Measurements from ENCODE around the gene PSORS1C1. TPM values are rescaled to one million over a fixed set of nuclear protein-coding genes. Genes with fewer than 3 reads are reported as not detected.
"Not testable (repeated sequence)": the region's sequence is repeated elsewhere in the genome, so short reads cannot be mapped to it uniquely, and the experiment has no call there.

The PSORS1C1 gene
- total and polyA plus RNA-seq, 9 donors, result 0.22 to 1.4 (median 0.71) TPM

DNA sequence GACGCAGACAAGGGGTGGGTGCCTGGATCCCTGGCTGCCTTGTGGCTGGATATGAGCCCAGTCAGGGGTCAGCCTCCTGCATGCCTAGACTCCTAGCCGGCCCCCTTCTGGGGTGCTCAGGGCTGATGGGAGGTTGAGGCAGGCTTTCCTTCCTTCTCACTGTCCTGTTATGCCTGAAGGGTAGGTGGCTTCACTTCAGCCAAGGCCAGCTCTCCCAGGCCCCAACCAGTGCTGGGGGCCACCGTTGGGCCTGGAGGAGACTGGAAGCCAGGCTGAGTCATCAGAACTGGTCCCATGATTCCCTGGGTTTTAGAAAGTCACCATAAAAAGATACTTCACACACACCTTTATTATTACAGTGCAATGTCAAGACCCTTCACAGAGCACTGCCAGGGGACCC, 58.8 kb downstream of the PSORS1C1 start:
- H3K27ac ChIP-seq (ENCODE audit: low read length), result no peak overlapping the region
- WGBS (ENCODE audit: insufficient coverage), result 72% methylated on average over 3 of the region's 3 CpGs
- H3K36me3 ChIP-seq (ENCODE audit: control insufficient read depth, insufficient read depth, low read length), result no peaks in the 10 kb centered on the region
- peaks cover 13% of the 10 kb centered on the region for H3K4me1 ChIP-seq (ENCODE audit: control insufficient read depth, insufficient read depth, low read length)
- no peak for DNase-seq
- no peak overlapping the region for H3K4me3 ChIP-seq (ENCODE audit: low read length)
- no peaks in the 10 kb centered on the region for H3K9me3 ChIP-seq (replicated peaks; ENCODE audit: control insufficient read depth, low read depth, low read length)
- peaks cover 10% of the 10 kb centered on the region for H3K27me3 ChIP-seq (ENCODE audit: control insufficient read depth, insufficient read depth, low read length)

DNA sequence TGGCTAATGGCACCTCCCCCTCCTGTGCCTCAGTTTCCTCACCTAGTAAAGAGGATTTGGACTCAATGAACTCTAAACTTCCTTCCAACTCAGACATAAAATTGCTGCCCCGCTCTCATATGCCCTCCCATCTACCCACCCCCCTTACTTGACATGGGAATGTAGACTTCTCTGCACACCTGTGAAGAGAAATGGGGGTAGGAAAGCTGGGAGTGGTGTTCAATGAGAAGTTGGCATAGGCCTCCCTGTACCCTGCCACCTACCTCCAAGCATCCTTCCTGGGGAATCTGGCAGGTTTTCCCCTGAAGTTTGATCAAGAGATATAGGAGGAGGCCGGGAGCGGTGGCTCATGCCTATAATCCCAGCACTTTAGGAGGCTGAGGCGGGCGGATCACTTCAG, 59.8 kb downstream of the PSORS1C1 start:
- Histone ChIP-seq H3K36me3 (ENCODE audit: control insufficient read depth, insufficient read depth, low read length) (no peaks in the 10 kb centered on the region), H3K9me3 (replicated peaks; ENCODE audit: control insufficient read depth, low read depth, low read length) (no peaks in the 10 kb centered on the region), H3K27me3 (ENCODE audit: control insufficient read depth, insufficient read depth, low read length) (peaks cover 10% of the 10 kb centered on the region), H3K4me1 (ENCODE audit: control insufficient read depth, insufficient read depth, low read length) (peaks cover 13% of the 10 kb centered on the region), H3K27ac (ENCODE audit: low read length) (no peak overlapping the region), H3K4me3 (ENCODE audit: low read length) (no peak overlapping the region)
- DNase-seq, result no peak
- WGBS (ENCODE audit: insufficient coverage), result 88% methylated on average over 3 of the region's 5 CpGs

DNA sequence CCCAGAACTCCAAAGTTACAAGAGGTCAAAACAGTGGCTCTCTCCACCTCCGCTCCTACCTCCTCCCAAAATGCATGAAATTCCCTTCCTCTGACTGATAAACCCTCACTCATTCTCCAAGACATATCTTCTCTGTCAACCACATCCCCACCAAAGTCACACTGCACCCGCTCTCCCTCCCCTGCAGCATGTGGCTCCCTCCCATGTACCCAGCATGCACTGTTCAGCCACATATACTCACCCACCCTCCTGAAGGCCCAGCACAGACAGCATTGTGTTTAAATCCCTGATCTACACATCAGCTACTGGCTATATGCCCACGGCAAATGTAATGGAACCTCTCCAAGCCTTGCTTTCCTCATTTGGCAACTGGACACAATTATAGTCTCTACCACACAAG, 61.4 kb downstream of the PSORS1C1 start:
- Histone ChIP-seq H3K4me1 (ENCODE audit: control insufficient read depth, insufficient read depth, low read length) (peaks cover 13% of the 10 kb centered on the region), H3K9me3 (replicated peaks; ENCODE audit: control insufficient read depth, low read depth, low read length) (no peaks in the 10 kb centered on the region), H3K36me3 (ENCODE audit: control insufficient read depth, insufficient read depth, low read length) (no peaks in the 10 kb centered on the region), H3K4me3 (ENCODE audit: low read length) (no peak overlapping the region), H3K27ac (ENCODE audit: low read length) (peak overlapping the region; percentile 29), H3K27me3 (ENCODE audit: control insufficient read depth, insufficient read depth, low read length) (peaks cover 3% of the 10 kb centered on the region)
- 75% methylated on average over 2 of the region's 3 CpGs for WGBS (ENCODE audit: insufficient coverage)
- peak; percentile 61 for DNase-seq

DNA sequence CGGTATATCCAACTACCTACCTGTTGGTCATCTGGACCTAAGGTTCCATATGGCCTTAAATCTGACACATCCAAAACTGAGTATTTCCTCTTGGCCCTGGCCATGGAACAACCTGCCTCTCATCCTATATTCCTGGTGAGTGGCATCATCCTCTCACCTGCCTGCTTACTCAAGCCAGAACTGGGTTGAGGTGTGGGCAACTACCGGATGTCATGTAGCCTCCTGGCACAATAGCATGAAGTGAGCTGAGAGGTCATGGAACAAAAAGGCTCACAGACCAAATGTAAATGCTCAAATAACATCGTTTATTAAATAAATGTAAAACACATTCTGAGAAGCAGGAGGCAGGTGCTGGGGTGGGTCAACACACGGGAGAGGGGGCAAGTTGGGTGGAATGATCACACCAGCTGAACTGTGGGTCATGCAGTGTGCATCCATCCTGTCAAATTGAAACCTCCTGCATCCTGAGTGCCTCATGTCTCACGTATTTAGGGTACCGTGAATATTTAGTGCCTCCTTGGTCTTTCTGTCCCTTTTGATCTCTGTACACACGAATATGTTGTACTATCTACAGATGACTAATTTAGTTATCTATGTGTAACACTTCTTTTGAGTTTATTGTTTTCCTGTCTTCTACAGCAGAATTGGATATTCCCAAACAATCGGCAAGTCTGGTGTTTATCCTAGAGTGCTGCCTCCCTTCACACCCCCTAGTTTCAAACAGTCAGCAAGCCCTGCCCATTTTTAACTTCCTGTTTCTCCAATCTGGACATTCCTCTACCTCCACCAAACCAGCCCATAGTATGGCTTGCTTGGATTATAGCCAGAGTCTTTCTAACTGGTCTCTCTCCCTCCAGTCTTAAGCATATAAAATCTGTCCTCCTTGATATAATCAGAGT, 63.8 kb downstream of the PSORS1C1 start:
- Histone ChIP-seq H3K9me3 (replicated peaks; ENCODE audit: control insufficient read depth, low read depth, low read length) (no peaks in the 10 kb centered on the region), H3K27me3 (ENCODE audit: control insufficient read depth, insufficient read depth, low read length) (no peaks in the 10 kb centered on the region), H3K36me3 (ENCODE audit: control insufficient read depth, insufficient read depth, low read length) (no peaks in the 10 kb centered on the region), H3K4me1 (ENCODE audit: control insufficient read depth, insufficient read depth, low read length) (peaks cover 13% of the 10 kb centered on the region), H3K4me3 (ENCODE audit: low read length) (no peak overlapping the region), H3K27ac (ENCODE audit: low read length) (no peak overlapping the region)
- no peak for DNase-seq
- WGBS (ENCODE audit: insufficient coverage), result 49% methylated on average over 3 of the region's 8 CpGs

DNA sequence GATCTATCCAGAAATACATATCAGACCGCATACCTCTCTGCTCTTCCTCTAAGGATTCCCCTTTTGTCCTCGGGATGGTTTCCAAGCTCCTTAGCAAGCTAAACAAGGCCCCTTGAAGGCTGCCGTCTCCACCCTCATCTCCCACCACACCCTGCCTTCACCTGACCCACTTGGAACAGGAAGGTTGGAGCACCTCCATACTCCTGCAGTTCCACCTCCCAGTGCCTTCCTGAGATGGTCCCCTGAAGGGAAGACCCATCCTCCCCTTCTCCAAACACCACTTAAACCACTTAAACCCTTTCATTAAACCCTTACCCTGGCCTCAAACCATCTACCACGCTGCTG, 64.4 kb downstream of the PSORS1C1 start:
- Histone ChIP-seq H3K4me3 (ENCODE audit: low read length) (no peak overlapping the region), H3K9me3 (replicated peaks; ENCODE audit: control insufficient read depth, low read depth, low read length) (no peaks in the 10 kb centered on the region), H3K27me3 (ENCODE audit: control insufficient read depth, insufficient read depth, low read length) (no peaks in the 10 kb centered on the region), H3K27ac (ENCODE audit: low read length) (no peak overlapping the region), H3K4me1 (ENCODE audit: control insufficient read depth, insufficient read depth, low read length) (peaks cover 13% of the 10 kb centered on the region), H3K36me3 (ENCODE audit: control insufficient read depth, insufficient read depth, low read length) (no peaks in the 10 kb centered on the region)
- WGBS (ENCODE audit: insufficient coverage), result 66% methylated on average over 4 of the region's 4 CpGs
- DNase-seq, result no peak

DNA sequence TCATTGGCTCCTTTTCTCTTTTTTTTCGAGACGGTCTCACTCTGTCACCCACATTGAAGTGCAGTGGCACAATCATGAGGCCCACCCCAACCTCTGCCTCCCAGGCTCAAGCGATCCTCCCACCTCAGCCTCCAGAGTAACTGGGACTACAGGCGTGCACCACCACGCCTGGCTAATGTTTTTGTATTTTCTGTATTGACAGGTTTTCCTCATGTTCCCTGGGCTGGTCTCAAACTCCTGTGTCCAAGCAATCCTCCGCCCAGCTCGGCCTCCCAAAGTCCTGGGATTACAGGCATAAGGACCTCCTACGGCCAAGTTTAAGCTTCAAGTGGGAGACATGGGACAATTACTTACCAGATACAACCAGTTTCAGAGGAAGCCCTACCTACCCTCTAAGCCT, 65.3 kb downstream of the PSORS1C1 start:
- WGBS (ENCODE audit: insufficient coverage), result 92% methylated on average over 5 of the region's 8 CpGs
- H3K4me1 ChIP-seq (ENCODE audit: control insufficient read depth, insufficient read depth, low read length), result peaks cover 13% of the 10 kb centered on the region
- H3K9me3 ChIP-seq (replicated peaks; ENCODE audit: control insufficient read depth, low read depth, low read length), result no peaks in the 10 kb centered on the region
- H3K27me3 ChIP-seq (ENCODE audit: control insufficient read depth, insufficient read depth, low read length), result no peaks in the 10 kb centered on the region
- DNase-seq, result no peak
- no peak overlapping the region for H3K27ac ChIP-seq (ENCODE audit: low read length)
- H3K36me3 ChIP-seq (ENCODE audit: control insufficient read depth, insufficient read depth, low read length), result no peaks in the 10 kb centered on the region
- H3K4me3 ChIP-seq (ENCODE audit: low read length), result no peak overlapping the region

DNA sequence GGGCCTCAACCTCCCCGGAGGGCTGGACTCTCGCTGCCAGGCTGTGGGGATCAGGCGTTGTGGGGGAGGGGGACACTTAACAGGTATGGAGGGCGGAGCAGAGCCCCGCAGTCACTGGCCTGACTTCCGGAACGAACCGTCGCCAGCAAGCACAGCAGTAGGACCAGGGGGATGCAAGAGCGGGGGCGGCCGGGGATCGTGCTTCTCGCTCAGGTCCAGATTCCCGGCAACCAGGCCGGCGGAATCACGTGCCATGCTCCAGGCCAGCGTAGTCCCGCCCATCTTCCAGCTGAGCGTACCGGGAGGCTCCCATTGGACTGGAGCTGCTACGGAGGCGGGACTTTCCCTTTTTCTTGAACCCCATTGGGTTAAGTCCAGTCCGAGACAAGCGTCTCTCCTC, 65.9 kb downstream of the PSORS1C1 start:
- Histone ChIP-seq H3K27ac (ENCODE audit: low read length) (no peak overlapping the region), H3K27me3 (ENCODE audit: control insufficient read depth, insufficient read depth, low read length) (no peaks in the 10 kb centered on the region), H3K9me3 (replicated peaks; ENCODE audit: control insufficient read depth, low read depth, low read length) (no peaks in the 10 kb centered on the region), H3K4me1 (ENCODE audit: control insufficient read depth, insufficient read depth, low read length) (peaks cover 6% of the 10 kb centered on the region), H3K4me3 (ENCODE audit: low read length) (peak overlapping the region; percentile 18), H3K36me3 (ENCODE audit: control insufficient read depth, insufficient read depth, low read length) (no peaks in the 10 kb centered on the region)
- 57% methylated on average over 19 of the region's 26 CpGs for WGBS (ENCODE audit: insufficient coverage)
- peak; percentile 83 for DNase-seq

DNA sequence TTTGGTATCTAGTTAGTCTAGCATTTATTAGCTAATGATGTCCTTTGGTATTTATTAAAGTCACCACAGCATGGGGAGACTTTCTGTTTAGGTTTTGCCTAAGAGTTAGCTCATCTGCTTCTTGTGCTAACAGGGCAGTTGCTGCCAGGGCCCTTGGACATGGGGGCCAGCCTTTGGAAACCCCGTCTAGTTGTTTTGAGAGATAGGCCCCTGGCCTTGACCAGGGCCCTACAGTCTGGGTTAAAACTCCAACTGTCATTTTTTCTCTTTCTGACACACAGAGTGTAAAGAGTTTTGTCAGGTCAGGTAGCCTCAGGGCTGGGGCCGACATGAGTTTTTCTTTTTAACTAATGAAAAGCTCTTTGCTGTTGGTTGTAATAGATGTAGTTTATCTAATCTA, 68.7 kb downstream of the PSORS1C1 start:
- DNase-seq; H3K36me3 ChIP-seq (ENCODE audit: control insufficient read depth, insufficient read depth, low read length); H3K27ac ChIP-seq (ENCODE audit: low read length); H3K4me3 ChIP-seq (ENCODE audit: low read length); H3K4me1 ChIP-seq (ENCODE audit: control insufficient read depth, insufficient read depth, low read length); H3K9me3 ChIP-seq (replicated peaks; ENCODE audit: control insufficient read depth, low read depth, low read length); H3K27me3 ChIP-seq (ENCODE audit: control insufficient read depth, insufficient read depth, low read length): not testable (repeated sequence)
- 83% methylated on average over 1 of the region's 2 CpGs for WGBS (ENCODE audit: insufficient coverage)

DNA sequence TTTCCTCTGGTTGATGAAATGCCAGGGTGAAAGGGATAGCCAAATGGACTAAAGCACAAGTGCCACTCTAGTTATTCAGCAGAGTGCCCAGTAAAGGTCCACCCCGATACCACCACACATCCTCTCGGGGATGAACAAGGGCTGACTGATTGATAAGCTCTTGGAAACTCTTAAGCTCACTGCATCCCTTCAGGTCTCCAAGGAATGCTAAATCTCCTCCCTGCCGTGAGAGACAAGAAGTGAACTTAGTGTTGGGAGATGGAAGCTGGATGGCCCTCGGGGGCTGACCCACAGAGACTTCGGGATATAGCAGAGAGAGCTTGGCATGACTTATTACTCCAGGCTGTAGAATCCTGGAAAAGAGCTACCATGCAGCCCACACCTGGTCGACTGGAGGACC, 69.3 kb downstream of the PSORS1C1 start:
- H3K27me3 ChIP-seq (ENCODE audit: control insufficient read depth, insufficient read depth, low read length); H3K27ac ChIP-seq (ENCODE audit: low read length); DNase-seq; H3K36me3 ChIP-seq (ENCODE audit: control insufficient read depth, insufficient read depth, low read length); H3K4me3 ChIP-seq (ENCODE audit: low read length); H3K4me1 ChIP-seq (ENCODE audit: control insufficient read depth, insufficient read depth, low read length); H3K9me3 ChIP-seq (replicated peaks; ENCODE audit: control insufficient read depth, low read depth, low read length): not testable (repeated sequence)
- 52% methylated on average over 3 of the region's 6 CpGs for WGBS (ENCODE audit: insufficient coverage)

DNA sequence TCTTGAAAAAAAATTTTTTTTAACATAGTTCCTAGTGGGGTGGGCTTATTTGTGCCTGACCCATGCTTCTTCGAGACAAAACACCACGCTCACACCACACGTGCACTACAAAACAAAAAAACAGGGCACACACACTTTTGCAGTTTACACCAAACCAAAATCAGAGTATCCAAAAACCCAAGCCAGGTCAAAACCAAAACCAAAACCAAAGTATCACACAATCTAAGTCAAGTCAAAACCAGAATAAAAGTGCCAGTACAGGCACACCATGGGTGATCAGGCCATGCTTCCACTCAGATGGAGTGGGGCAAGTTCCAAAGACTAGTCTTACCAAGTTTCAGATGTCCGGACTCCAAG, 71.1 kb downstream of the PSORS1C1 start:
- H3K9me3 ChIP-seq (replicated peaks; ENCODE audit: control insufficient read depth, low read depth, low read length); DNase-seq; H3K4me1 ChIP-seq (ENCODE audit: control insufficient read depth, insufficient read depth, low read length); H3K36me3 ChIP-seq (ENCODE audit: control insufficient read depth, insufficient read depth, low read length); H3K27me3 ChIP-seq (ENCODE audit: control insufficient read depth, insufficient read depth, low read length); H3K27ac ChIP-seq (ENCODE audit: low read length); H3K4me3 ChIP-seq (ENCODE audit: low read length): not testable (repeated sequence)
- 17% methylated on average over 1 of the region's 4 CpGs for WGBS (ENCODE audit: insufficient coverage)
